HG03108 (cell line): ENCODE measurements around the gene RGS14.
"Not testable (repeated sequence)": the region's sequence is repeated elsewhere in the genome, so short reads cannot be mapped to it uniquely, and the experiment has no call there.

Experiments used
- ATAC-seq: cut with Tn5 transposase; IDR thresholded peaks from one replicate; pipeline ENCODE4 v1.9.1; 2021; ENCODE audit warnings: moderate library complexity; ENCODE audit not compliant: unreplicated experiment

Gene RGS14

GRCh38 chr5:177327539-177328522 lies 29.9 kb upstream of the RGS14 start:
- ATAC-seq, result no peak

- ATAC-seq, result no peak
Observed at GRCh38 chr5:177328545-177329231, 29.0 kb upstream of the RGS14 start.

- ATAC-seq, result no peak
Observed at GRCh38 chr5:177329883-177330282, 27.8 kb upstream of the RGS14 start.

- no peak for ATAC-seq
Observed at GRCh38 chr5:177330991-177331842, 26.5 kb upstream of the RGS14 start.

- no peak for ATAC-seq
Observed at GRCh38 chr5:177332031-177332895, 25.5 kb upstream of the RGS14 start.

- no peak for ATAC-seq
Observed at GRCh38 chr5:177332896-177333260, 24.8 kb upstream of the RGS14 start.

- no peak for ATAC-seq
Observed at GRCh38 chr5:177333420-177334154, 24.1 kb upstream of the RGS14 start.

- ATAC-seq, result no peak
Observed at GRCh38 chr5:177334155-177334551, 23.6 kb upstream of the RGS14 start.

- no peak for ATAC-seq
Observed at GRCh38 chr5:177334781-177335700, 22.7 kb upstream of the RGS14 start.

- ATAC-seq, result no peak
Observed at GRCh38 chr5:177335701-177336065, 22.0 kb upstream of the RGS14 start.

- ATAC-seq, result no peak
Observed at GRCh38 chr5:177336112-177336511, 21.6 kb upstream of the RGS14 start.

GRCh38 chr5:177336603-177337494 lies 20.9 kb upstream of the RGS14 start:
- ATAC-seq, result no peak

- ATAC-seq, result no peak
Observed at GRCh38 chr5:177338251-177339106, 19.2 kb upstream of the RGS14 start.

GRCh38 chr5:177339107-177339638 lies 18.6 kb upstream of the RGS14 start:
- no peak for ATAC-seq

- not testable (repeated sequence) for ATAC-seq
Observed at GRCh38 chr5:177343000-177343399, 14.7 kb upstream of the RGS14 start.

GRCh38 chr5:177343777-177344176 lies 13.9 kb upstream of the RGS14 start:
- ATAC-seq, result no peak
